Hepatocyte (in vitro differentiated cells): ENCODE measurements around the gene CEBPE.

Experiments used
- CTCF ChIP-seq: fragments of 200-600 bp; sonication (generic); IDR thresholded peaks from 2 replicates; pipeline ENCODE4 v1.5.1; 2016; ENCODE audit warnings: antibody characterized with exemption, mild to moderate bottlenecking; ENCODE audit not compliant: poor library complexity
- EZH2phosphoT487 ChIP-seq: fragments of 200-600 bp; sonication (generic); IDR thresholded peaks from one replicate; pipeline ENCODE4 v1.6.1; 2018; ENCODE audit warnings: antibody characterized with exemption, mild to moderate bottlenecking, low read depth, moderate library complexity; ENCODE audit not compliant: unreplicated experiment, severe bottlenecking

- no peak for TF ChIP-seq EZH2phosphoT487
- TF ChIP-seq CTCF: no peak
Observed at GRCh38 chr14:23093526-23093925, 25.5 kb downstream of the CEBPE start.
